Measurements from ENCODE around the gene SERINC2.

GRCh38 chr1:31408788-31409318 is 4.2 kb upstream of the SERINC2 start:
- no peak for TF ChIP-seq NANOG (IDR thresholded peaks at IDR 0.05; ENCODE audit: borderline replicate concordance)
- TF ChIP-seq POLR2AphosphoS5 (IDR thresholded peaks at IDR 0.05; ENCODE audit: low read depth), result no peak
- no peak for TF ChIP-seq EZH2 (IDR thresholded peaks at IDR 0.05; ENCODE audit: low read depth, unreplicated experiment)
- no peak for TF ChIP-seq CTCF (conservative IDR thresholded peaks at IDR 0.05; ENCODE audit: low read depth in 2 of 2)
- no peak for TF ChIP-seq REST (IDR thresholded peaks at IDR 0.05; ENCODE audit: unreplicated experiment)
- no peak for TF ChIP-seq JUNB (IDR thresholded peaks at IDR 0.05; ENCODE audit: unreplicated experiment)
- TF ChIP-seq EZH2phosphoT487 (IDR thresholded peaks at IDR 0.05; ENCODE audit: unreplicated experiment), result no peak

Data from GM23338 (cell line).